ENCODE results near the gene OTOP1. TPM values are rescaled to one million over a fixed set of nuclear protein-coding genes. Genes with fewer than 3 reads are reported as not detected.

The OTOP1 gene
- polyA plus RNA-seq, 1 donor from 2014 or later: 0.16 TPM

GRCh38 chr4:4269331-4269731 is 42.6 kb upstream of the OTOP1 start:
- no peaks in the 10 kb centered on the region for H4K20me1 ChIP-seq (ENCODE audit: insufficient read depth)
- no peak overlapping the region for H3K9ac ChIP-seq (ENCODE audit: low read length)
- no peaks in the 10 kb centered on the region for H3K27me3 ChIP-seq (ENCODE audit: insufficient read depth, low read depth, low read length)
- no peaks in the 10 kb centered on the region for H3K9me2 ChIP-seq (ENCODE audit: insufficient read depth, low read length)
- H3K79me2 ChIP-seq (replicated peaks; ENCODE audit: insufficient read depth, low read length): no peaks in the 10 kb centered on the region
- no peak overlapping the region for H3K4me3 ChIP-seq (ENCODE audit: low read length)
- no peaks in the 10 kb centered on the region for H3K36me3 ChIP-seq (ENCODE audit: insufficient read depth, low read length)
- no peak overlapping the region for H2AFZ ChIP-seq (ENCODE audit: low read depth, low read length)
- no peak overlapping the region for H3K4me2 ChIP-seq (ENCODE audit: low read length)
- TF ChIP-seq REST (IDR thresholded peaks at IDR 0.05; ENCODE audit: borderline replicate concordance) (no peak), EZH2 (IDR thresholded peaks at IDR 0.05; ENCODE audit: borderline replicate concordance, insufficient read depth, low read length, poor library complexity, severe bottlenecking) (no peak), MXI1 (conservative IDR thresholded peaks at IDR 0.05; ENCODE audit: poor library complexity, severe bottlenecking) (no peak), POLR2AphosphoS5 (IDR thresholded peaks at IDR 0.05) (no peak), TAF1 (IDR thresholded peaks at IDR 0.05; ENCODE audit: low read depth) (no peak), CTCF (IDR thresholded peaks at IDR 0.05; ENCODE audit: poor library complexity, severe bottlenecking) (no peak), RAD21 (conservative IDR thresholded peaks at IDR 0.05) (no peak), SMC3 (conservative IDR thresholded peaks at IDR 0.05; ENCODE audit: poor library complexity) (no peak), EP300 (conservative IDR thresholded peaks at IDR 0.05; ENCODE audit: poor library complexity, severe bottlenecking) (no peak)
- H3K9me3 ChIP-seq (ENCODE audit: low read length): no peaks in the 10 kb centered on the region
- no peaks in the 10 kb centered on the region for H3F3A ChIP-seq (ENCODE audit: insufficient read depth, low read length, poor library complexity, severe bottlenecking)
- H3K27ac ChIP-seq (ENCODE audit: low read length): no peak overlapping the region

GRCh38 chr4:4268776-4269175 is 42.0 kb upstream of the OTOP1 start:
- TF ChIP-seq EZH2 (IDR thresholded peaks at IDR 0.05; ENCODE audit: borderline replicate concordance, insufficient read depth, low read length, poor library complexity, severe bottlenecking): no peak
- no peak for TF ChIP-seq POLR2AphosphoS5 (IDR thresholded peaks at IDR 0.05)
- no peak for TF ChIP-seq SMC3 (conservative IDR thresholded peaks at IDR 0.05; ENCODE audit: poor library complexity)
- no peak for TF ChIP-seq CTCF (IDR thresholded peaks at IDR 0.05; ENCODE audit: poor library complexity, severe bottlenecking)
- TF ChIP-seq MXI1 (conservative IDR thresholded peaks at IDR 0.05; ENCODE audit: poor library complexity, severe bottlenecking): no peak
- TF ChIP-seq RAD21 (conservative IDR thresholded peaks at IDR 0.05): no peak
- TF ChIP-seq REST (IDR thresholded peaks at IDR 0.05; ENCODE audit: borderline replicate concordance): no peak
- TF ChIP-seq EP300 (conservative IDR thresholded peaks at IDR 0.05; ENCODE audit: poor library complexity, severe bottlenecking): no peak
- TF ChIP-seq TAF1 (IDR thresholded peaks at IDR 0.05; ENCODE audit: low read depth): no peak
- Histone ChIP-seq H3K36me3 (ENCODE audit: insufficient read depth, low read length) (no peaks in the 10 kb centered on the region), H3K79me2 (replicated peaks; ENCODE audit: insufficient read depth, low read length) (no peaks in the 10 kb centered on the region), H2AFZ (ENCODE audit: low read depth, low read length) (no peak overlapping the region), H3K9ac (ENCODE audit: low read length) (no peak overlapping the region), H4K20me1 (ENCODE audit: insufficient read depth) (no peaks in the 10 kb centered on the region), H3K9me2 (ENCODE audit: insufficient read depth, low read length) (no peaks in the 10 kb centered on the region), H3K27ac (ENCODE audit: low read length) (no peak overlapping the region), H3K4me2 (ENCODE audit: low read length) (no peak overlapping the region), H3K4me3 (ENCODE audit: low read length) (no peak overlapping the region), H3K27me3 (ENCODE audit: insufficient read depth, low read depth, low read length) (no peaks in the 10 kb centered on the region), H3K9me3 (ENCODE audit: low read length) (no peaks in the 10 kb centered on the region), H3F3A (ENCODE audit: insufficient read depth, low read length, poor library complexity, severe bottlenecking) (no peaks in the 10 kb centered on the region)

Data from neural cell (in vitro differentiated cells).